Esophagus squamous epithelium (tissue), 5 donors: ENCODE data around the gene TSPAN33. TPM values are rescaled to one million over a fixed set of nuclear protein-coding genes. Genes with fewer than 3 reads are reported as not detected.

Experiments used
- DNase-seq: peaks from one replicate; lab custom pipeline; 2025; lab: John Stamatoyannopoulos, UW
- H3K27ac ChIP-seq, 4 donors: fragments of 200-600 bp; sonication (generic); one replicate each; pipeline ENCODE4 v1.5.1; 2016 to 2019; ENCODE audit warnings: mild to moderate bottlenecking in 1 of 4
- H3K27me3 ChIP-seq, 4 donors: fragments of 200-600 bp; sonication (generic); 1 replicate in 3 of 4; 2 replicates in 1 of 4; pipeline versions ENCODE4 v1.5.1 to v1.6.0; 2017 to 2021; ENCODE audit warnings: antibody characterized with exemption in 1 of 4
- H3K36me3 ChIP-seq, 3 donors: fragments of 200-600 bp; sonication (generic); one replicate each; pipeline ENCODE4 v1.5.1; 2016 to 2019
- H3K4me1 ChIP-seq, 3 donors: fragments of 200-600 bp; sonication (generic); one replicate each; pipeline ENCODE4 v1.5.1; 2017 to 2019
- H3K4me3 ChIP-seq, 4 donors: fragments of 200-600 bp; sonication (generic); 1 replicate in 3 of 4; 2 replicates in 1 of 4; pipeline ENCODE4 v1.5.1; 2016 to 2019; ENCODE audit warnings: mild to moderate bottlenecking in 2 of 4, moderate library complexity in 1 of 4
- H3K9me3 ChIP-seq, 3 donors: fragments of 200-600 bp; sonication (generic); one replicate each; pipeline ENCODE4 v1.5.1; 2016 to 2019
- CTCF ChIP-seq, 6 experiments: fragments of 450-650 bp in 4 of 6; fragments of 200-600 bp in 2 of 6; sonication (generic) in 2 of 6; IDR thresholded peaks; one replicate each; pipeline ENCODE4 v1.5.1; 2016 to 2019; ENCODE audit warnings: antibody characterized with exemption in 6 of 6, mild to moderate bottlenecking in 4 of 6, moderate library complexity in 4 of 6
- POLR2A ChIP-seq, 4 donors: fragments of 450-650 bp; IDR thresholded peaks; one replicate each; pipeline ENCODE4 v1.6.1; 2017; ENCODE audit warnings: antibody characterized with exemption in 4 of 4, mild to moderate bottlenecking in 4 of 4, moderate library complexity in 3 of 4
- WGBS, 2 donors: methylation state at CpG; one replicate each; pipeline ENCODE4 v1.1.5; 2018; 5-methylcytosine and 5-hydroxymethylcytosine counted together
- intact Hi-C: fragments of 100-400 bp; cut with DNase I; formaldehyde crosslinking; loops from one replicate; pipeline ENCODE4 v1.15.0; 2022
- total RNA-seq, 4 donors: library from RNA; depleted of rRNA; stranded (reverse); fragments of >200 nt; gene quantifications; one replicate each; pipeline ENCODE4 v1.1.0, GENCODE V29; 2016
- donor health status: DM: yes; HTN: yes; CAD: no.

The TSPAN33 gene
- total RNA-seq, 4 donors from 2014 or later: 0.44 to 5.9 (median 4.0) TPM

GRCh38 chr7:129123510-129123857 lies 21.0 kb upstream of the TSPAN33 start:
- DNase-seq: no peak
- H3K27me3 ChIP-seq: peaks cover 0 to 30% (median 0%) of the 10 kb centered on the region in 4 donors
- peaks cover 0 to 7% (median 6%) of the 10 kb centered on the region in 3 donors for H3K9me3 ChIP-seq
- H3K27ac ChIP-seq: no peak overlapping the region
- no peaks in the 10 kb centered on the region for H3K36me3 ChIP-seq
- peaks cover 0 to 5% (median 0%) of the 10 kb centered on the region in 3 donors for H3K4me1 ChIP-seq
- no peak for TF ChIP-seq POLR2A (IDR thresholded peaks at IDR 0.05)
- H3K4me3 ChIP-seq: no peak overlapping the region
- intact Hi-C loops: no loop called here
- WGBS, 2 donors: 70 to 81% methylated on average over 1 to 3 of the region's 4 CpGs

DNA sequence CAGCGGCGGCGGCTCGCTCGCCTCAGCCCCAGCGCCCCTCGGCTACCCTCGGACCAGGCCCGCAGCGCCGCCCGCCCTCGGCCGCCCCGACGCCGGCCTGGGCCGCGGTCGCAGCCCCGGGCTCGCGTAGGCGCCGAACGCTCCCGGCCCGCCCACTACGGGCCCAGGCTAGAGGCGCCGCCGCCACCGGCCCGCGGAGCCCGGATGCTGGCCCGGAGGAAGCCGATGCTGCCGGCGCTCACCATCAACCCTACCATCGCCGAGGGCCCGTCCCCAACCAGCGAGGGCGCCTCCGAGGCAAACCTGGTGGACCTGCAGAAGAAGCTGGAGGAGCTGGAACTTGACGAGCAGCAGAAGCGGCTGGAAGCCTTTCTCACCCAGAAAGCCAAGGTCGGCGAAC lies 18.2 kb upstream of the TSPAN33 start:
- no peak for DNase-seq
- Histone ChIP-seq H3K27ac (no peak overlapping the region), H3K27me3 (peaks cover 0 to 30% (median 0%) of the 10 kb centered on the region in 4 donors), H3K4me3 (no peak overlapping the region), H3K36me3 (no peaks in the 10 kb centered on the region), H3K4me1 (peaks cover 0 to 5% (median 0%) of the 10 kb centered on the region in 3 donors), H3K9me3 (peaks cover 0 to 5% (median 4%) of the 10 kb centered on the region in 3 donors)
- TF ChIP-seq CTCF (IDR thresholded peaks at IDR 0.05) (no peak), POLR2A (IDR thresholded peaks at IDR 0.05) (no peak)
- WGBS, 2 donors: 71 to 80% methylated on average over 1 to 3 of the region's 50 CpGs
- intact Hi-C loops: no loop called here

- Histone ChIP-seq H3K27me3 (peaks cover 0 to 30% (median 0%) of the 10 kb centered on the region in 4 donors), H3K9me3 (no peaks in the 10 kb centered on the region), H3K4me3 (no peak overlapping the region), H3K4me1 (peaks cover 0 to 5% (median 0%) of the 10 kb centered on the region in 3 donors), H3K27ac (no peak overlapping the region), H3K36me3 (no peaks in the 10 kb centered on the region)
- intact Hi-C loops: no loop called here
- no peak for DNase-seq
- 84 to 97% methylated on average over 6 to 9 of the region's 24 CpGs for WGBS, 2 donors
- no peak for TF ChIP-seq CTCF (IDR thresholded peaks at IDR 0.05)
- no peak for TF ChIP-seq POLR2A (IDR thresholded peaks at IDR 0.05)
Measured at GRCh38 chr7:129127154-129127553, 17.4 kb upstream of the TSPAN33 start.

GRCh38 chr7:129127601-129128000 lies 16.9 kb upstream of the TSPAN33 start:
- intact Hi-C loops: no loop called here
- no peak overlapping the region for H3K4me3 ChIP-seq
- no peaks in the 10 kb centered on the region for H3K36me3 ChIP-seq
- peaks cover 0 to 30% (median 0%) of the 10 kb centered on the region in 4 donors for H3K27me3 ChIP-seq
- H3K27ac ChIP-seq: no peak overlapping the region
- H3K4me1 ChIP-seq: peaks cover 0 to 3% (median 0%) of the 10 kb centered on the region in 3 donors
- TF ChIP-seq CTCF (IDR thresholded peaks at IDR 0.05) (no peak), POLR2A (IDR thresholded peaks at IDR 0.05) (no peak)
- 80 to 90% methylated on average over 4 to 8 of the region's 28 CpGs for WGBS, 2 donors
- H3K9me3 ChIP-seq: no peaks in the 10 kb centered on the region
- DNase-seq: no peak

DNA sequence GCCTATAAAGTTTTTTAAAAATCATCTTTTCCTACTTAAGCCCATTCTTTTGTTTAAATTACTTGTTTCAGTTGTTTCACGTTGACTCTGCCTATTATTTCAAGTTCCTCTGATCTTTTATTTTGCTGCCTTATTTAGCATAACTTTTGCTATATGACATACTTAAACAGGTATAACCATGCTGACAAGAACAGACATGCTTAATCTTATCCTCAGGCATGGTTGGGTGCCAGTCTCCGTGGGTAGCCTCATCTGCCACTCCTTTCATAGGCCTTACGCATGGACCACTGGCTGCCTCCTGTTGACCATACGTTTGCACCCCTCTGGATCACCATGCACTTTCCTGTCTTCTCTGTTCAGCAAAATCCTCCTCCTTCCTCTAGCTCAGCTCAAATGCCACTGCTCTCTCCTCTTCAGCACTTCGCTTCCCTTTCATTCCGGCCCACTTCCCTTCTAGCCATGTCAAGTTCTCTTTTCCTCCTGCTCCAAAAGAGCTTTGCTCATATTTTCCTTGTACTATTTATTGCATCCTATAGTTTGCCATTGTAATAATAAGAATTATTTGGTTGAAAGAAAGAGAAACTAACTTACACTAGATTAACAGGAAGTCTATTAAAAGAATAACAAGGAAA lies 10.0 kb upstream of the TSPAN33 start:
- peaks cover 7 to 20% (median 12%) of the 10 kb centered on the region in 3 donors for H3K4me1 ChIP-seq
- 42 to 44% methylated on average over 6 of the region's 6 CpGs for WGBS, 2 donors
- H3K36me3 ChIP-seq: no peaks in the 10 kb centered on the region
- TF ChIP-seq POLR2A (IDR thresholded peaks at IDR 0.05) (no peak), CTCF (IDR thresholded peaks at IDR 0.05) (no peak)
- peak overlapping the region; percentile 45 to 72 (median 58) for H3K27ac ChIP-seq
- intact Hi-C loops: no loop called here
- no peak for DNase-seq
- no peaks in the 10 kb centered on the region for H3K27me3 ChIP-seq
- H3K9me3 ChIP-seq: no peaks in the 10 kb centered on the region
- no peak overlapping the region for H3K4me3 ChIP-seq
